CD4-positive, CD25-positive, alpha-beta regulatory T cell (primary cell): Measurements from ENCODE around the gene ZSCAN9. TPM values are rescaled to one million over a fixed set of nuclear protein-coding genes. Genes with fewer than 3 reads are reported as not detected.

ENCODE experiments used
- ATAC-seq, 2 donors: fragments of 150-1000 bp; cut with Tn5 transposase; one replicate each; pipeline ENCODE4 v1.10.0; 2021; ENCODE audit warnings: low read depth in 2 of 2, moderate number of reproducible peaks in 2 of 2, moderate library complexity in 1 of 2
- DNase-seq, 3 donors: peaks; one replicate each; pipeline versions ENCODE4 v3.0.0 to v3.0.0-alpha.2; 2012 to 2022; ENCODE audit warnings: mixed read lengths in 1 of 3
- H3K27ac ChIP-seq: one replicate; pipeline ENCODE4 v1.7.0; 2013; ENCODE audit warnings: mild to moderate bottlenecking, low read length; ENCODE audit not compliant: insufficient read depth, poor library complexity, severe bottlenecking
- H3K27me3 ChIP-seq: one replicate; pipeline ENCODE4 v1.7.0; 2013; ENCODE audit warnings: low read length; ENCODE audit not compliant: control insufficient read depth, insufficient read depth
- H3K36me3 ChIP-seq: one replicate; pipeline ENCODE4 v1.7.0; 2013; ENCODE audit warnings: mild to moderate bottlenecking, low read length, moderate library complexity; ENCODE audit not compliant: control insufficient read depth, insufficient read depth
- H3K4me1 ChIP-seq: 2 replicates; pipeline ENCODE4 v1.7.0; 2013; ENCODE audit warnings: mild to moderate bottlenecking, low read length; ENCODE audit not compliant: insufficient read depth, control insufficient read depth, poor library complexity, severe bottlenecking
- H3K4me3 ChIP-seq: one replicate; pipeline ENCODE4 v1.7.0; 2013; ENCODE audit warnings: low read depth, mild to moderate bottlenecking, low read length, moderate library complexity
- H3K9me3 ChIP-seq, 2 experiments: 1 replicate in 1 of 2; 2 replicates in 1 of 2; pipeline ENCODE4 v1.7.0; 2013; ENCODE audit warnings: low read length in 2 of 2, mild to moderate bottlenecking in 1 of 2, moderate library complexity in 1 of 2; ENCODE audit not compliant: control insufficient read depth in 2 of 2
- H3K27ac Mint-ChIP-seq, 3 donors: one replicate each; pipeline ENCODE4 v1.8.0; 2020 to 2022; ENCODE audit warnings: mild to moderate bottlenecking in 3 of 3, mixed read lengths in 3 of 3, moderate library complexity in 2 of 3
- H3K27me3 Mint-ChIP-seq: one replicate; pipeline ENCODE4 v1.8.0; 2022; ENCODE audit warnings: mild to moderate bottlenecking, mixed read lengths
- H3K36me3 Mint-ChIP-seq: one replicate; pipeline ENCODE4 v1.8.0; 2020; ENCODE audit warnings: mixed read lengths
- H3K4me1 Mint-ChIP-seq, 4 donors: one replicate each; pipeline ENCODE4 v1.8.0; 2020 to 2022; ENCODE audit warnings: mixed read lengths in 4 of 4, mild to moderate bottlenecking in 1 of 4
- H3K4me3 Mint-ChIP-seq, 4 donors: one replicate each; pipeline ENCODE4 v1.8.0; 2020 to 2022; ENCODE audit warnings: mild to moderate bottlenecking in 4 of 4, mixed read lengths in 4 of 4, moderate library complexity in 3 of 4
- H3K9me3 Mint-ChIP-seq, 7 donors: one replicate each; pipeline ENCODE4 v1.8.0; 2020 to 2022; ENCODE audit warnings: mixed read lengths in 7 of 7, mild to moderate bottlenecking in 3 of 7, moderate library complexity in 2 of 7
- polyA plus RNA-seq, 4 donors: library from polyadenylated mRNA; unstranded; fragments of 300-500 nt; fragmentation: Illumina TruSeq; gene quantifications; one replicate each; pipeline ENCODE4 v1.2.3, GENCODE V29; 2021
- total RNA-seq: library from RNA; stranded (reverse); gene quantifications from one replicate; pipeline ENCODE4 v1.2.3, GENCODE V29; 2022

Gene ZSCAN9
- total and polyA plus RNA-seq, 5 donors from 2014 or later, result 0.91 to 6.4 (median 3.5) TPM

DNA sequence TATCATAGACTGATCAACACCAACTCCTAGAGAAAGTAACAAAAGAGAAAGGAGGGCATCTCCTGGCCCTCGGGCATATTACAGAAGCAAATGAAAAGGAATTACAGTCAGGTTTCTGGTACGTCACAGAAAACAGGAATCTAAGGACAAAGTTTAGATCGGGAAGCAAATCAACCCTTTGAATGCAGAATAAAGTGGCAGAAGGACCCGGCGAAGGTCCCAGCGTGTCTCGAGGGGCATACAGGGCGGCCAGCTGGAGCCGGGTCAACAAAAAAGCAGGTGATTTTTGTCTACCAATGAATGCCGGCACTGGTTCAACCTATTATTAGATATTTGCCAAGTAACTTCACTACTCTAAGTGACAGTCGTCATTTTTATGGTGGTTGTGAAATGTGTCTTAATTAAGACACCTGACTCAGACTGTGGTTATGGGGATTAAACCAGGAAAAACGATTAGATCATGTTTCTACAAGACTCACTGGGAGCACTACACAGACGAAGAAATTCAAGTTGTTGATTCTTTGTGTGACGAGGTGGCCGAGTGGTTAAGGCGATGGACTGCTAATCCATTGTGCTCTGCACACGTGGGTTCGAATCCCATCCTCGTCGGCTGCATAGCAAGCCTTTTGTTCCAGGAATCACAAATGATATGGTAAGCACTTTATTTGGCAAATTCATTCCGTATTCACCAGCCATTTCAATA lies 12.4 kb upstream of the ZSCAN9 start:
- Mint-ChIP-seq H3K4me3 (peak overlapping the region in 2 of 4 donors; percentile 3 to 20), H3K36me3 (no peaks in the 10 kb centered on the region), H3K4me1 (peaks cover 14 to 28% (median 20%) of the 10 kb centered on the region in 4 donors), H3K9me3 (peaks cover 0 to 5% (median 2%) of the 10 kb centered on the region in 7 donors), H3K27me3 (peaks cover 92% of the 10 kb centered on the region), H3K27ac (peak overlapping the region in 1 of 3 donors; percentile 4)
- peak overlapping the region; percentile 16 for H3K4me3 ChIP-seq
- DNase-seq, result no peak
- ATAC-seq, result no peak
- H3K4me1 ChIP-seq, result peaks cover 16% of the 10 kb centered on the region
- H3K36me3 ChIP-seq, result no peaks in the 10 kb centered on the region
- no peak overlapping the region for H3K27ac ChIP-seq
- H3K9me3 ChIP-seq, result peaks cover 0 to 6% of the 10 kb centered on the region in 2 experiments
- peaks cover 69% of the 10 kb centered on the region for H3K27me3 ChIP-seq

DNA sequence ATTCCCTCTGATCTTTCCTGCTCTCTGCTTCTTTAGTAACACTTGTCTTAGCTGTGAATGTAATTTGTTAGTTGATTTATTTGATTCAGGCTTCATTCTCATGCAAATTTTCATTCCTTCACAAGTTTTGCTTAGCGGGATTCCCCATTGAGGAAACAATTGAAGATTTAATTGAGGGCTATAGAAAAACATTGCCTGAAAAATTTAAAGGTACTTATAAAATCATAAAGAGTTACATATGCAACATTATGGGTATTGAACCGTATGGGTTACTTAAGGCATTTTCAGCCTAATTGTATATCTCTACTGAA lies 11.9 kb upstream of the ZSCAN9 start:
- Mint-ChIP-seq H3K9me3 (peaks cover 0 to 5% (median under 1%) of the 10 kb centered on the region in 7 donors), H3K27ac (no peak overlapping the region), H3K4me1 (peaks cover 11 to 24% (median 19%) of the 10 kb centered on the region in 4 donors), H3K4me3 (peak overlapping the region in 1 of 4 donors; percentile 61), H3K36me3 (no peaks in the 10 kb centered on the region), H3K27me3 (peaks cover 92% of the 10 kb centered on the region)
- no peak overlapping the region for H3K4me3 ChIP-seq
- no peaks in the 10 kb centered on the region for H3K36me3 ChIP-seq
- ATAC-seq, result no peak
- no peak overlapping the region for H3K27ac ChIP-seq
- DNase-seq, result no peak
- H3K9me3 ChIP-seq, result peaks cover 0 to 2% of the 10 kb centered on the region in 2 experiments
- H3K4me1 ChIP-seq, result peaks cover 13% of the 10 kb centered on the region
- peaks cover 68% of the 10 kb centered on the region for H3K27me3 ChIP-seq

DNA sequence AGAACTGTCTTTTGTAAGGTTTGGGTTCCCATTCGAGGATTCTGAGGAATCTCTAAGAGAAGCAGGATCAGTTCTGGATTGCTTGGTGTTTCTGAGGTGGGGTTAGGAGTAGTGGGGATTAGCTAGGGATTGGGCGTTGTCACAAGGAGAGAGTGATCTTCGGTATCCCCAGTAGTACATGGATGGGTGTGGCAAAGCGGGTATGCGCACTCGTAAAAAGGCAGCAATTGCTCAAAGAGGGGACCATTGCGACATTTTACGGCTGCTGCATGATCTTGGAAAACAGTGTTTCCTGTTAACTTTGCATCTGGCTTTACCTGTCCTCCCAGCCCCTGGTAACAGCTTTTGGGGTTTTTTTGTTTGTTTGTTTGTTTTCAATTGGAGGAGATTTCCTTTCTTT lies 9.7 kb upstream of the ZSCAN9 start:
- no peak overlapping the region for H3K27ac Mint-ChIP-seq
- no peak overlapping the region for H3K27ac ChIP-seq
- H3K9me3 Mint-ChIP-seq, result peaks cover 0 to 2% (median 0%) of the 10 kb centered on the region in 7 donors
- no peaks in the 10 kb centered on the region for H3K36me3 Mint-ChIP-seq
- H3K27me3 Mint-ChIP-seq, result peaks cover 92% of the 10 kb centered on the region
- H3K4me3 ChIP-seq, result no peak overlapping the region
- H3K27me3 ChIP-seq, result peaks cover 60% of the 10 kb centered on the region
- H3K9me3 ChIP-seq, result no peaks in the 10 kb centered on the region
- H3K4me1 ChIP-seq, result peaks cover 22% of the 10 kb centered on the region
- peaks cover 0 to 27% (median 19%) of the 10 kb centered on the region in 4 donors for H3K4me1 Mint-ChIP-seq
- H3K36me3 ChIP-seq, result no peaks in the 10 kb centered on the region
- H3K4me3 Mint-ChIP-seq, result peak overlapping the region in 1 of 4 donors; percentile 42
- ATAC-seq, result no peak
- no peak for DNase-seq

DNA sequence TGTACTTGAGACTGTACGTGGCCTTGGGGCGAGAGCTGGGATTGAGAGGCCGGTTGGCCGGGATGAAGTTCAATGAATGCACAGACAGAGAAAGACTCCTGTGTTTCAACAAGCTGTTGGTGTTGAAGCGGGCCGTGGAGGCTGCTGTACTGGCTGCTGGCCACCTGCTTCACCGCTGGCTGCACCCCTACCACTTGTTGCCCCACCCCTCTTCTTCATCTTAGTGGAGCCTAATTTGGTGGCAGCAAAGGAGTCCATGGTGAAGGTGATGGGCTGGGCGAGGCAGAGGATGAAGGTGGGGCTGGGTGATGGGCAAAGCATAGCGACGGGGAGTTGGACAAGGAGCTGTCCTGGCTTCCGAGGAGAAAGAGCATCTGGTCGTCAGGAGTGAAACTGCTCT lies 7.2 kb upstream of the ZSCAN9 start:
- Histone ChIP-seq H3K4me3 (no peak overlapping the region), H3K27ac (no peak overlapping the region)

DNA sequence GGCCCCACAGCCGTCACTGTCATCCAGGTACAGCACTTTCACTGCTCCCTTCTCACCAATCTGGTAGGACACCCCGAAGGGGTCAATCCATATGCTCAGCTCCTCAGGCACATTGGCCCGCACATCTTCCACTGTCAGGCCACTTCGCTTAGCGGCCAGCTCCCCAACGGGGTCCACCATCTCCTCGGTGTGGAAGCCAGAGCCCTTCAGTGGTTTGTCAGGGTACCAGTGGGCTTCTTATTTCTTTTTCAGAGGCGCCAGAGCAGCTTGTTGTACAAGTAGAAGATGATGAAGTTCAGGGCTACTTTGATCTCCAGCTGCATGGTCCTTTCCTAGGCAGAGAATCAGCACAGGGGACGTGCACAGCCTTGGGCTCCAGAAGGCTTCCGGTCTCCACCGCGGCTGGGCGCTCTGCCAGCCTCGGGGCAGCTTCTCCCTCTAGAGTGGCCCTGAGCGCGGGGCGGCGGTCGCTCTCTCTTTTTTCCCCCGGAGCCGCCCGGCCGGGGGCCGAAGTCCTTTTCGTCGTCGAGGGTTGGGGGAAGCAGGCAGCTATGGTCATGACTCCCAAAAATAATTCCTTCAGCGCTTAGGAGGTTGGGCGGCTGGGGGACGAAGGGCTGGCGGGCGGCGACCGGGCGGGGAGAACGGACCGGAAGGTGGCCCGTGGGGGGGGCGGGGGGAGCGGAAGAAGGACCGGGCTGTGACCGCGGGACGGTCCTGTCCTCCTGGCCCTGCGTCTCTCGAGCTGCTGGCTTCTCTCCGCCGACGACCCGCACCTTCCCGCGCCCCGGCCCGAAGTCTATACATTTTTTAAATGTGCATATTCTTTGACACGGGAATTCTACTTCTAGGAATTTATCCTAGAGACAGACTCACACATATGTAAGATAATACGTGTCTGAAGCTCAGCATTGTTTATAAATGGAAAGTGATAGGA lies 6.5 kb upstream of the ZSCAN9 start:
- H3K27ac Mint-ChIP-seq, result no peak overlapping the region
- H3K27me3 ChIP-seq, result peaks cover 59% of the 10 kb centered on the region

More for the DNA sequence above, 7.2 kb upstream of the ZSCAN9 start:
- no peaks in the 10 kb centered on the region for H3K36me3 ChIP-seq
- peaks cover 10% of the 10 kb centered on the region for H3K4me1 ChIP-seq
- peaks cover 0 to 2% of the 10 kb centered on the region in 2 experiments for H3K9me3 ChIP-seq
- Mint-ChIP-seq H3K4me1 (peaks cover 0 to 14% (median 8%) of the 10 kb centered on the region in 4 donors), H3K27me3 (peaks cover 93% of the 10 kb centered on the region), H3K27ac (no peak overlapping the region), H3K9me3 (peaks cover 0 to 5% (median 0%) of the 10 kb centered on the region in 7 donors), H3K4me3 (peak overlapping the region in 3 of 4 donors; percentile 42 to 67 (median 58)), H3K36me3 (no peaks in the 10 kb centered on the region)
- peaks cover 61% of the 10 kb centered on the region for H3K27me3 ChIP-seq
- ATAC-seq (no peak), DNase-seq (no peak)

DNA sequence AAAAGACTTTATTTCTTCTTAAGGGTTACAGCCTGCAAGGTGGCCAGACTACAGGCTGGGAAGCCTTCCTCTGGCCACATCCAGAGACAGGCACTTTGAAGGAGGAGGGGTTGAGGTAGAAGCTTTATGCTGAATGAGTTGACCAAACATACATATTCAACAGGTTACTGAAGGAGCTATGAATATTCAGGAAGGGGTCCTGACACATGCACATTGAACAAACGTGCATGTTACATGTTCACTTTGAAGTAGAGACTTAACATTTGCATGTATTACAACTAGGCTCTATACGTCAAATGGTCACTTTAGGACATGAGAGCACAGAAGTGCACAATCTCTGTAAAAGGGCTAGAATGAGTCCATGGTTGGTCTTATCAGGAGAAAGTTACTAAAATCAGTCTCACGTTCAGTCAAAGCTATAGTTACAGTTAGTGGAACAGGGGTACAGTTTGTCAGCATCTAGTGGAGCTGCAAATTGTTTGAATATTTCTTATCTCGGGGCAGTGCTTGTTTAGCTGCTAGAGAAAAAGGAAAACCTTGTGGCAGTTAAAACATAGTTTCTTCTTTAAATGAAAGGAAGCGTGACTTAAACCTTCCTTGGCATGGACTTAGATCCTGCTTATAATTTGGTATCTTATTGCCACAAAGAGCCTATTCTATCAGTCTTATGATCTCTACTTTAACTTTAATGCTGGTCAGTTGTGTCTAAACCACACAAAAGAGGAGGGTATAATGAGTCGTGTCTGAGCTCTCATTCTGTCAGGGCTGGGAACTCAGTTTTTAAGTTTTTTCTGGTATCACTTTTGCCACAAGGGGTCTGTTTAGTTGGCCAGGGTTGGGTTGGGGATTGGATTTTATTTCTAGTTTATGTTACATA lies 4.6 kb upstream of the ZSCAN9 start:
- no peaks in the 10 kb centered on the region for H3K36me3 ChIP-seq
- Mint-ChIP-seq H3K27me3 (peaks cover 85% of the 10 kb centered on the region), H3K36me3 (no peaks in the 10 kb centered on the region), H3K9me3 (peaks cover 0 to 4% (median 0%) of the 10 kb centered on the region in 7 donors), H3K4me1 (peaks cover 7 to 21% (median 13%) of the 10 kb centered on the region in 4 donors), H3K27ac (no peak overlapping the region), H3K4me3 (peak overlapping the region in 2 of 4 donors; percentile 10 to 73)
- no peak overlapping the region for H3K4me3 ChIP-seq
- peaks cover 47% of the 10 kb centered on the region for H3K27me3 ChIP-seq
- H3K9me3 ChIP-seq, result peaks cover 0 to 2% of the 10 kb centered on the region in 2 experiments
- no peak for ATAC-seq
- peaks cover 17% of the 10 kb centered on the region for H3K4me1 ChIP-seq
- no peak for DNase-seq
- H3K27ac ChIP-seq, result no peak overlapping the region

More for the DNA sequence above, 6.5 kb upstream of the ZSCAN9 start:
- Histone ChIP-seq H3K27ac (no peak overlapping the region), H3K4me1 (peaks cover 9% of the 10 kb centered on the region), H3K4me3 (peak overlapping the region; percentile 53), H3K36me3 (no peaks in the 10 kb centered on the region), H3K9me3 (peaks cover 0 to 2% of the 10 kb centered on the region in 2 experiments)
- peaks cover 0 to 4% (median 0%) of the 10 kb centered on the region in 7 donors for H3K9me3 Mint-ChIP-seq
- no peaks in the 10 kb centered on the region for H3K36me3 Mint-ChIP-seq
- peak in 1 of 3 donors; percentile 52 for DNase-seq
- peaks cover 91% of the 10 kb centered on the region for H3K27me3 Mint-ChIP-seq
- ATAC-seq, result peak; percentile 53 to 55
- H3K4me3 Mint-ChIP-seq, result peak overlapping the region; percentile 62 to 91 (median 78)
- H3K4me1 Mint-ChIP-seq, result peaks cover 0 to 14% (median 5%) of the 10 kb centered on the region in 4 donors
